CD4-positive, alpha-beta T cell treated with Interleukin-2 at 100 ng/mL for 4 hours (primary cell): ENCODE measurements around the gene DBH.

Experiments used
- DNase-seq: peaks from one replicate; pipeline ENCODE4 v3.0.0-alpha.2; 2020; ENCODE audit warnings: low spot score

The DBH gene

GRCh38 chr9:133604856-133605255 lies 31.3 kb upstream of the DBH start:
- no peak for DNase-seq

- no peak for DNase-seq
Measured at GRCh38 chr9:133605446-133605845, 30.7 kb upstream of the DBH start.

- no peak for DNase-seq
Measured at GRCh38 chr9:133605856-133606707, 30.1 kb upstream of the DBH start.

GRCh38 chr9:133606708-133607025 lies 29.5 kb upstream of the DBH start:
- DNase-seq: no peak

- no peak for DNase-seq
Measured at GRCh38 chr9:133607381-133607780, 28.8 kb upstream of the DBH start.

GRCh38 chr9:133607976-133608375 lies 28.2 kb upstream of the DBH start:
- no peak for DNase-seq

GRCh38 chr9:133608382-133608781 lies 27.8 kb upstream of the DBH start:
- no peak for DNase-seq

- DNase-seq: no peak
Measured at GRCh38 chr9:133608889-133609288, 27.3 kb upstream of the DBH start.

- DNase-seq: no peak
Measured at GRCh38 chr9:133609311-133610098, 26.7 kb upstream of the DBH start, which contains the start of gene FAM163B. Gene FAM163B, minus strand, starts transcription at chr9:133609389. Its CDS starts 29,166 bp downstream, at chr9:133580223.

- DNase-seq: no peak
Measured at GRCh38 chr9:133610845-133611244, 25.3 kb upstream of the DBH start.

- no peak for DNase-seq
Measured at GRCh38 chr9:133612051-133612450, 24.1 kb upstream of the DBH start.

- DNase-seq: no peak
Measured at GRCh38 chr9:133612816-133613215, 23.3 kb upstream of the DBH start.

GRCh38 chr9:133613432-133613831 lies 22.7 kb upstream of the DBH start:
- DNase-seq: no peak

GRCh38 chr9:133614056-133614455 lies 22.1 kb upstream of the DBH start:
- no peak for DNase-seq

- no peak for DNase-seq
Measured at GRCh38 chr9:133614678-133615077, 21.5 kb upstream of the DBH start.

- DNase-seq: no peak
Measured at GRCh38 chr9:133615186-133615585, 21.0 kb upstream of the DBH start.

- DNase-seq: no peak
Measured at GRCh38 chr9:133615606-133616188, 20.5 kb upstream of the DBH start.

GRCh38 chr9:133616643-133617405 lies 19.3 kb upstream of the DBH start:
- DNase-seq: no peak

GRCh38 chr9:133618726-133619125 lies 17.4 kb upstream of the DBH start:
- DNase-seq: no peak

GRCh38 chr9:133619791-133620190 lies 16.4 kb upstream of the DBH start:
- DNase-seq: peak; percentile 46

- no peak for DNase-seq
Measured at GRCh38 chr9:133621725-133622267, 14.4 kb upstream of the DBH start.

GRCh38 chr9:133622555-133622954 lies 13.6 kb upstream of the DBH start:
- no peak for DNase-seq
